ENCODE measurements around the gene DBET.

DNA sequence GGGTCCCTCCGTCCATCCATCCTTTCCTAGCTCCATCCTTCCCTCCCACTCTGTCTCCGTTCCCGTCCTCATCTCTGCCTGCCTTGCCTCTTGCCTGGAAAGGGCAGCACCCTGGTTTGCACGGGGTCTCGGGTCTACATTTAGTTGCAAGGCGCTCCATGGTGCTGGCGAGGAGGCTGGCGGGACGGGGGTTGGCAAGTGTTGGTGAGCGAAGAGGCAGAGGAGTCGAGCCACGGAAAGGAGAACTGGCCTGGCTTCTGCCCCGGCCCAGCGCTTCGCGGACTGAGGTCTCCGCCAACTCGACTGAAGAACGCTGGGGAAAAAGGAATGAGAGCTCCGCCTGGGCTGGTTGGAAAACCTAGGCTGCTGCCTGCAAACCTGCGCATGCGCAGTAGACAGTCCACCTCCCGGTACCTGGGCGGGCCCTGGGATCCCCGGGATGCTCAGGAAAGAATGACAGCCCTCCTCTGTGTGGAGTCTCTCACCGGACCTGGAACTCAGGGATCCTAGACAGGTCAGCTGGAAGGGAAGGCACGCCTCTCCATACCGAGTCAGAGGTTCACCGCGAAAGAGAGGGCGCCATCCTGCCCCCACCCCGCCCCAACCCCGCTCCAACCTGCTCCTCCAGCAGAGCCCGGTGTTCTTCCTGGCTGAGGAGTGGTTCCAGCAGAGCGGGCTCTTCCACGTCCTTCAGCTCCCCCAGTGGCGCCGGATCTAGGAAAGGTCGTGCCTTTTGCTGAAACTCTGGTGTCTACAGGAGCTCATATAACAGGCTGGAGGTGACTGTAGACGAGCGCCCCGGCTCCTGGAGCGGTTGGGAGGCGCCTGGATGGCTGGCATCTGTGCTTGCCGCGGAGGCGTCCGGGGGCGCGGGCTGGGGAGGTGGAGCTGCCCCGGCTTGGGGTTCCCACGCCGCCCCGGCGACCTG lies 43.2 kb upstream of the DBET start:
- no peak for TF ChIP-seq EZH2 (IDR thresholded peaks at IDR 0.05; ENCODE audit: borderline replicate concordance, low read depth, low read length, severe bottlenecking)
- TF ChIP-seq, protein P1, sequence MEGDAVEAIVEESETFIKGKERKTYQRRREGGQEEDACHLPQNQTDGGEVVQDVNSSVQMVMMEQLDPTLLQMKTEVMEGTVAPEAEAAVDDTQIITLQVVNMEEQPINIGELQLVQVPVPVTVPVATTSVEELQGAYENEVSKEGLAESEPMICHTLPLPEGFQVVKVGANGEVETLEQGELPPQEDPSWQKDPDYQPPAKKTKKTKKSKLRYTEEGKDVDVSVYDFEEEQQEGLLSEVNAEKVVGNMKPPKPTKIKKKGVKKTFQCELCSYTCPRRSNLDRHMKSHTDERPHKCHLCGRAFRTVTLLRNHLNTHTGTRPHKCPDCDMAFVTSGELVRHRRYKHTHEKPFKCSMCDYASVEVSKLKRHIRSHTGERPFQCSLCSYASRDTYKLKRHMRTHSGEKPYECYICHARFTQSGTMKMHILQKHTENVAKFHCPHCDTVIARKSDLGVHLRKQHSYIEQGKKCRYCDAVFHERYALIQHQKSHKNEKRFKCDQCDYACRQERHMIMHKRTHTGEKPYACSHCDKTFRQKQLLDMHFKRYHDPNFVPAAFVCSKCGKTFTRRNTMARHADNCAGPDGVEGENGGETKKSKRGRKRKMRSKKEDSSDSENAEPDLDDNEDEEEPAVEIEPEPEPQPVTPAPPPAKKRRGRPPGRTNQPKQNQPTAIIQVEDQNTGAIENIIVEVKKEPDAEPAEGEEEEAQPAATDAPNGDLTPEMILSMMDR (IDR thresholded peaks at IDR 0.05; ENCODE audit: borderline replicate concordance, extremely low read depth, low read length, poor library complexity, severe bottlenecking), result no peak

All from DND-41 (cell line).